Choroid plexus epithelial cell (primary cell): ENCODE data around the gene KRTAP10-11.

Source experiments
- DNase-seq: peaks from one replicate; pipeline ENCODE4 v3.0.0-alpha.2; 2010; ENCODE audit warnings: low read depth
- H3K4me3 ChIP-seq: 2 replicates; pipeline ENCODE4 v1.5.1; 2011; ENCODE audit warnings: low read depth, mild to moderate bottlenecking, control low read depth, low read length, moderate library complexity
- CTCF ChIP-seq: conservative IDR thresholded peaks from 2 replicates; pipeline ENCODE4 v1.5.1; 2011; ENCODE audit warnings: low read depth, mild to moderate bottlenecking, control low read depth, inconsistent platforms, low read length, moderate library complexity

KRTAP10-11 gene

GRCh38 chr21:44647222-44647552 is 973 bp downstream of the KRTAP10-11 start:
- DNase-seq = no peak
- TF ChIP-seq CTCF = no peak
- no peak overlapping the region for H3K4me3 ChIP-seq

- no peak for TF ChIP-seq CTCF
Observed at GRCh38 chr21:44648557-44649311, 2.5 kb downstream of the KRTAP10-11 start.

GRCh38 chr21:44649521-44650100 is 3.4 kb downstream of the KRTAP10-11 start:
- TF ChIP-seq CTCF = no peak
- no peak for DNase-seq
- H3K4me3 ChIP-seq = no peak overlapping the region

More at GRCh38 chr21:44648557-44649311, 2.5 kb downstream of the KRTAP10-11 start:
- DNase-seq = no peak
- no peak overlapping the region for H3K4me3 ChIP-seq

- DNase-seq = no peak
- H3K4me3 ChIP-seq = no peak overlapping the region
- no peak for TF ChIP-seq CTCF
Observed at GRCh38 chr21:44650265-44650972, 4.2 kb downstream of the KRTAP10-11 start.

- no peak for TF ChIP-seq CTCF
- no peak for DNase-seq
- no peak overlapping the region for H3K4me3 ChIP-seq
Observed at GRCh38 chr21:44650973-44651675, 4.9 kb downstream of the KRTAP10-11 start.

GRCh38 chr21:44653123-44653522 is 6.9 kb downstream of the KRTAP10-11 start:
- H3K4me3 ChIP-seq = no peak overlapping the region
- DNase-seq = no peak
- TF ChIP-seq CTCF = no peak
